Measurements from ENCODE around the gene HBS1L.

Gene HBS1L

GRCh38 chr6:134967711-134968110 lies 86.9 kb downstream of the HBS1L start:
- Histone ChIP-seq H3K9me3 (ENCODE audit: insufficient read depth, low read length, severe bottlenecking) (no peaks in the 10 kb centered on the region), H3K27ac (ENCODE audit: low read length) (no peak overlapping the region), H3K4me1 (ENCODE audit: insufficient read depth, low read length) (no peaks in the 10 kb centered on the region), H3K36me3 (ENCODE audit: insufficient read depth, low read length) (peaks cover 67% of the 10 kb centered on the region), H3K27me3 (ENCODE audit: insufficient read depth, low read length, poor library complexity) (no peaks in the 10 kb centered on the region), H3K9ac (ENCODE audit: low read depth, low read length) (no peak overlapping the region), H2AFZ (ENCODE audit: low read depth, low read length) (no peak overlapping the region), H3K79me2 (ENCODE audit: insufficient read depth, low read length) (no peaks in the 10 kb centered on the region), H3K4me2 (ENCODE audit: insufficient read depth, low read length) (no peak overlapping the region), H4K20me1 (ENCODE audit: insufficient read depth, low read length) (no peaks in the 10 kb centered on the region), H3K4me3 (ENCODE audit: low read depth in 1 of 2, low read length in 2 of 2) (no peak overlapping the region)
- no peak for DNase-seq
- TF ChIP-seq EZH2 (IDR thresholded peaks at IDR 0.05; ENCODE audit: borderline replicate concordance, low read depth, low read length, severe bottlenecking) (no peak), CTCF (IDR thresholded peaks at IDR 0.05; ENCODE audit: borderline replicate concordance, extremely low read depth, low read length, poor library complexity, severe bottlenecking) (no peak)
- ATAC-seq (ENCODE audit: insufficient read depth, low read depth), result no peak

GRCh38 chr6:134964451-134965203 lies 90.0 kb downstream of the HBS1L start:
- Histone ChIP-seq H3K36me3 (ENCODE audit: insufficient read depth, low read length) (peaks cover 60% of the 10 kb centered on the region), H4K20me1 (ENCODE audit: insufficient read depth, low read length) (no peaks in the 10 kb centered on the region), H3K9me3 (ENCODE audit: insufficient read depth, low read length, severe bottlenecking) (no peaks in the 10 kb centered on the region), H3K9ac (ENCODE audit: low read depth, low read length) (no peak overlapping the region), H3K4me3 (ENCODE audit: low read depth in 1 of 2, low read length in 2 of 2) (no peak overlapping the region), H3K4me2 (ENCODE audit: insufficient read depth, low read length) (no peak overlapping the region), H3K27ac (ENCODE audit: low read length) (no peak overlapping the region), H3K27me3 (ENCODE audit: insufficient read depth, low read length, poor library complexity) (no peaks in the 10 kb centered on the region), H3K79me2 (ENCODE audit: insufficient read depth, low read length) (no peaks in the 10 kb centered on the region), H3K4me1 (ENCODE audit: insufficient read depth, low read length) (no peaks in the 10 kb centered on the region), H2AFZ (ENCODE audit: low read depth, low read length) (no peak overlapping the region)
- DNase-seq (no peak), ATAC-seq (ENCODE audit: insufficient read depth, low read depth) (no peak)
- TF ChIP-seq EZH2 (IDR thresholded peaks at IDR 0.05; ENCODE audit: borderline replicate concordance, low read depth, low read length, severe bottlenecking), result no peak
- TF ChIP-seq CTCF (IDR thresholded peaks at IDR 0.05; ENCODE audit: borderline replicate concordance, extremely low read depth, low read length, poor library complexity, severe bottlenecking), result no peak

GRCh38 chr6:134962421-134962820 lies 92.2 kb downstream of the HBS1L start:
- ATAC-seq (ENCODE audit: insufficient read depth, low read depth) (no peak), DNase-seq (no peak)
- no peaks in the 10 kb centered on the region for H4K20me1 ChIP-seq (ENCODE audit: insufficient read depth, low read length)
- no peaks in the 10 kb centered on the region for H3K79me2 ChIP-seq (ENCODE audit: insufficient read depth, low read length)
- no peaks in the 10 kb centered on the region for H3K9me3 ChIP-seq (ENCODE audit: insufficient read depth, low read length, severe bottlenecking)
- no peak overlapping the region for H3K27ac ChIP-seq (ENCODE audit: low read length)
- H3K36me3 ChIP-seq (ENCODE audit: insufficient read depth, low read length), result peaks cover 56% of the 10 kb centered on the region
- TF ChIP-seq EZH2 (IDR thresholded peaks at IDR 0.05; ENCODE audit: borderline replicate concordance, low read depth, low read length, severe bottlenecking), result no peak
- no peak for TF ChIP-seq CTCF (IDR thresholded peaks at IDR 0.05; ENCODE audit: borderline replicate concordance, extremely low read depth, low read length, poor library complexity, severe bottlenecking)
- H3K4me3 ChIP-seq (ENCODE audit: low read depth in 1 of 2, low read length in 2 of 2), result no peak overlapping the region
- H3K27me3 ChIP-seq (ENCODE audit: insufficient read depth, low read length, poor library complexity), result no peaks in the 10 kb centered on the region
- H3K9ac ChIP-seq (ENCODE audit: low read depth, low read length), result no peak overlapping the region
- H3K4me1 ChIP-seq (ENCODE audit: insufficient read depth, low read length), result no peaks in the 10 kb centered on the region
- H2AFZ ChIP-seq (ENCODE audit: low read depth, low read length), result no peak overlapping the region
- H3K4me2 ChIP-seq (ENCODE audit: insufficient read depth, low read length), result no peak overlapping the region

Data from DND-41 (cell line).